HEK293 (cell line): ENCODE results near the gene P4HA1.

Experiments used
- CTCF ChIA-PET: fragments of 350-600 bp; formaldehyde crosslinking; extraction: SDS; loops from one replicate; lab custom pipeline; 2021; ENCODE audit warnings: antibody characterized with exemption; lab: Yijun Ruan, JAX
- POLR2A ChIA-PET: fragments of 300-600 bp; formaldehyde crosslinking; extraction: SDS; loops from one replicate; lab custom pipeline; 2020; ENCODE audit warnings: antibody characterized with exemption, inconsistent platforms; lab: Yijun Ruan, JAX
- H3K27ac ChIP-seq: fragments of 200-500 bp; sonication (Bioruptor generic); 2 replicates; pipeline ENCODE4 v1.5.1; 2014; ENCODE audit warnings: low read depth, low read length, control low read depth, inconsistent platforms; ENCODE audit errors: extremely low read depth
- H3K36me3 ChIP-seq, 2 experiments: fragments of 200-500 bp in 1 of 2; sonication (Bioruptor generic) in 1 of 2; 1 replicate in 1 of 2; 2 replicates in 1 of 2; pipeline ENCODE4 v1.5.1; 2014 to 2017; ENCODE audit warnings: inconsistent platforms in 2 of 2, low read length in 2 of 2; ENCODE audit not compliant: control insufficient read depth in 2 of 2, insufficient read depth in 1 of 2
- H3K4me1 ChIP-seq: fragments of 200-500 bp; sonication (Bioruptor generic); 2 replicates; pipeline ENCODE4 v1.5.1; 2014; ENCODE audit warnings: mild to moderate bottlenecking, low read length, inconsistent platforms; ENCODE audit not compliant: control insufficient read depth, insufficient read depth
- H3K4me3 ChIP-seq: 2 replicates; pipeline ENCODE4 v1.5.1; 2011; ENCODE audit warnings: low read depth, mild to moderate bottlenecking, control low read depth, low read length, moderate library complexity
- H3K9me3 ChIP-seq: fragments of 200-500 bp; sonication (Bioruptor generic); 2 replicates; pipeline ENCODE4 v1.5.1; 2014; ENCODE audit warnings: low read depth, low read length, inconsistent platforms; ENCODE audit not compliant: control insufficient read depth, insufficient read depth
- GFI1B ChIP-seq: fragments of 450-650 bp; formaldehyde crosslinking; IDR thresholded peaks from 2 replicates; pipeline ENCODE4 v1.5.1; 2016; ENCODE audit warnings: missing biosample characterization, missing genetic modification characterization
- GLIS2 ChIP-seq: fragments of 450-650 bp; formaldehyde crosslinking; IDR thresholded peaks from 2 replicates; pipeline ENCODE4 v1.5.1; 2016; ENCODE audit warnings: missing biosample characterization, missing genetic modification characterization
- HOXA7 ChIP-seq: sonication (generic); formaldehyde crosslinking; IDR thresholded peaks from 2 replicates; pipeline ENCODE4 v1.8.1; 2022; ENCODE audit warnings: missing genetic modification reagents, borderline replicate concordance
- ZBTB21 ChIP-seq: fragments of 450-650 bp; formaldehyde crosslinking; IDR thresholded peaks from 2 replicates; pipeline ENCODE4 v1.5.1; 2017; ENCODE audit warnings: missing biosample characterization, missing genetic modification characterization
- ZFHX2 ChIP-seq: fragments of 450-650 bp; formaldehyde crosslinking; conservative IDR thresholded peaks from 2 replicates; pipeline ENCODE4 v1.5.1; 2016; ENCODE audit warnings: missing biosample characterization, missing genetic modification characterization
- ZIC2 ChIP-seq: fragments of 450-650 bp; formaldehyde crosslinking; IDR thresholded peaks from 2 replicates; pipeline ENCODE4 v1.5.1; 2016; ENCODE audit warnings: missing biosample characterization, missing genetic modification characterization
- ZNF112 ChIP-seq: fragments of 450-650 bp; formaldehyde crosslinking; IDR thresholded peaks from 2 replicates; pipeline ENCODE4 v1.5.0; 2017; ENCODE audit warnings: missing biosample characterization, missing genetic modification characterization
- ZNF132 ChIP-seq: fragments of 450-650 bp; formaldehyde crosslinking; IDR thresholded peaks from 2 replicates; pipeline ENCODE4 v1.5.1; 2017; ENCODE audit warnings: missing biosample characterization, missing genetic modification characterization, borderline replicate concordance
- ZNF146 ChIP-seq: fragments of 450-650 bp; formaldehyde crosslinking; IDR thresholded peaks from 2 replicates; pipeline ENCODE4 v1.5.1; 2016; ENCODE audit warnings: missing biosample characterization, missing genetic modification characterization
- ZNF2 ChIP-seq: fragments of 450-650 bp; formaldehyde crosslinking; IDR thresholded peaks from 2 replicates; pipeline ENCODE4 v1.5.1; 2016; ENCODE audit warnings: missing biosample characterization, missing genetic modification characterization
- ZNF221 ChIP-seq: fragments of 450-650 bp; formaldehyde crosslinking; IDR thresholded peaks from 2 replicates; pipeline ENCODE4 v1.5.1; 2017; ENCODE audit warnings: missing biosample characterization, missing genetic modification characterization, borderline replicate concordance
- ZNF248 ChIP-seq: fragments of 450-650 bp; formaldehyde crosslinking; IDR thresholded peaks from 2 replicates; pipeline ENCODE4 v1.5.1; 2017; ENCODE audit warnings: missing biosample characterization, missing genetic modification characterization
- ZNF324 ChIP-seq: fragments of 450-650 bp; formaldehyde crosslinking; IDR thresholded peaks from 2 replicates; pipeline ENCODE4 v1.5.1; 2016; ENCODE audit warnings: missing biosample characterization, missing genetic modification characterization
- ZNF394 ChIP-seq: fragments of 450-650 bp; formaldehyde crosslinking; IDR thresholded peaks from 2 replicates; pipeline ENCODE4 v1.5.1; 2016; ENCODE audit warnings: missing biosample characterization, missing genetic modification characterization, mild to moderate bottlenecking, moderate library complexity, borderline replicate concordance
- ZNF473 ChIP-seq: fragments of 450-650 bp; formaldehyde crosslinking; IDR thresholded peaks from 2 replicates; pipeline ENCODE4 v1.5.1; 2017; ENCODE audit warnings: missing biosample characterization, missing genetic modification characterization
- ZNF48 ChIP-seq: fragments of 450-650 bp; formaldehyde crosslinking; IDR thresholded peaks from 2 replicates; pipeline ENCODE4 v1.5.1; 2016; ENCODE audit warnings: missing biosample characterization, missing genetic modification characterization
- ZNF530 ChIP-seq: fragments of 450-650 bp; formaldehyde crosslinking; IDR thresholded peaks from 2 replicates; pipeline ENCODE4 v1.5.1; 2016; ENCODE audit warnings: low read depth, missing biosample characterization, missing genetic modification characterization
- ZNF561 ChIP-seq: fragments of 450-650 bp; IDR thresholded peaks from 2 replicates; pipeline ENCODE4 v1.5.1; 2018; ENCODE audit warnings: missing biosample characterization, missing genetic modification characterization, borderline replicate concordance
- ZNF610 ChIP-seq: fragments of 450-650 bp; formaldehyde crosslinking; IDR thresholded peaks from 2 replicates; pipeline ENCODE4 v1.5.1; 2016; ENCODE audit warnings: missing biosample characterization, missing genetic modification characterization, borderline replicate concordance
- ZNF664 ChIP-seq: fragments of 450-650 bp; formaldehyde crosslinking; IDR thresholded peaks from 2 replicates; pipeline ENCODE4 v1.5.1; 2016; ENCODE audit warnings: missing biosample characterization, missing genetic modification characterization
- ZNF707 ChIP-seq: fragments of 450-650 bp; formaldehyde crosslinking; IDR thresholded peaks from 2 replicates; pipeline ENCODE4 v1.5.1; 2016; ENCODE audit warnings: missing biosample characterization, missing genetic modification characterization
- ZNF76 ChIP-seq: fragments of 450-650 bp; formaldehyde crosslinking; IDR thresholded peaks from 2 replicates; pipeline ENCODE4; 2016; ENCODE audit warnings: low read depth, missing biosample characterization, missing genetic modification characterization, borderline replicate concordance
- ZNF777 ChIP-seq: fragments of 450-650 bp; formaldehyde crosslinking; IDR thresholded peaks from 2 replicates; pipeline ENCODE4 v1.5.1; 2017; ENCODE audit warnings: missing biosample characterization, missing genetic modification characterization, borderline replicate concordance
- ZSCAN30 ChIP-seq: fragments of 450-650 bp; IDR thresholded peaks from 2 replicates; pipeline ENCODE4 v1.5.1; 2018; ENCODE audit warnings: missing biosample characterization, mild to moderate bottlenecking, missing genetic modification characterization, moderate library complexity
- TF ChIP-seq, protein P1 (sequence below): fragments of 450-650 bp; IDR thresholded peaks from 2 replicates; pipeline ENCODE4 v1.5.1; 2018; ENCODE audit warnings: missing biosample characterization, missing genetic modification characterization
- TF ChIP-seq, protein P2 (sequence below): fragments of 450-650 bp; formaldehyde crosslinking; IDR thresholded peaks from 2 replicates; pipeline ENCODE4 v1.5.1; 2016; ENCODE audit warnings: missing biosample characterization, missing genetic modification characterization
- TF ChIP-seq, protein P3 (sequence below): IDR thresholded peaks from 2 replicates; pipeline ENCODE4 v1.6.1; 2011; ENCODE audit warnings: mild to moderate bottlenecking, low read depth, low read length, borderline replicate concordance
- TF ChIP-seq, protein P4 (sequence below): fragments of 450-650 bp; formaldehyde crosslinking; IDR thresholded peaks from 2 replicates; pipeline ENCODE4 v1.5.1; 2017; ENCODE audit warnings: missing biosample characterization, missing genetic modification characterization
- TF ChIP-seq, protein P5 (sequence below): fragments of 450-650 bp; formaldehyde crosslinking; IDR thresholded peaks from 2 replicates; pipeline ENCODE4 v1.5.1; 2016; ENCODE audit warnings: missing biosample characterization, missing genetic modification characterization

Gene P4HA1

DNA sequence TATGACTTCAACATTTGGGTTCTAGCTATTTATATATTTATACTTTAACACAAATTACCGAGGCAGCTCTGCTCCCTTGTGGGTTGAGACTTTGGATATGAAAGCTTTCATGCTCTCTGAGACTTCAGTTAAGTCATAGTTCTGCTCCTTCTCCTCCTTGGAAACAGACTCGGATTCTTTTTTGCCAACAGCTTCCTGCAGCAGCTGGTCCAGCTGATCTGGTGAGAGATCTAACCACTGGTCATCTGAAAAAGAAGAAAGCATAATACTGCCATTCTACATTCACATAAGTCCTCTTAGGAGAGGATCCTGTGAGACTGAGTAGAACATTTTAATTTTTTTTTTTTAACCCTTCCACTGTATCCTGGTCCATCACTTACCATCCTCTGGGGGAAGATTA lies 42.6 kb upstream of the P4HA1 start (continued):
- TF ChIP-seq ZNF530 (no peak), ZNF324 (no peak), ZBTB21 (tag by site-specific recombination) (no peak), ZSCAN30 (tag by site-specific recombination) (no peak), ZNF561 (tag by site-specific recombination) (no peak)
- TF ChIP-seq, protein P1, sequence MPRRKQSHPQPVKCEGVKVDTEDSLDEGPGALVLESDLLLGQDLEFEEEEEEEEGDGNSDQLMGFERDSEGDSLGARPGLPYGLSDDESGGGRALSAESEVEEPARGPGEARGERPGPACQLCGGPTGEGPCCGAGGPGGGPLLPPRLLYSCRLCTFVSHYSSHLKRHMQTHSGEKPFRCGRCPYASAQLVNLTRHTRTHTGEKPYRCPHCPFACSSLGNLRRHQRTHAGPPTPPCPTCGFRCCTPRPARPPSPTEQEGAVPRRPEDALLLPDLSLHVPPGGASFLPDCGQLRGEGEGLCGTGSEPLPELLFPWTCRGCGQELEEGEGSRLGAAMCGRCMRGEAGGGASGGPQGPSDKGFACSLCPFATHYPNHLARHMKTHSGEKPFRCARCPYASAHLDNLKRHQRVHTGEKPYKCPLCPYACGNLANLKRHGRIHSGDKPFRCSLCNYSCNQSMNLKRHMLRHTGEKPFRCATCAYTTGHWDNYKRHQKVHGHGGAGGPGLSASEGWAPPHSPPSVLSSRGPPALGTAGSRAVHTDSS (tag by site-specific recombination), result no peak

DNA sequence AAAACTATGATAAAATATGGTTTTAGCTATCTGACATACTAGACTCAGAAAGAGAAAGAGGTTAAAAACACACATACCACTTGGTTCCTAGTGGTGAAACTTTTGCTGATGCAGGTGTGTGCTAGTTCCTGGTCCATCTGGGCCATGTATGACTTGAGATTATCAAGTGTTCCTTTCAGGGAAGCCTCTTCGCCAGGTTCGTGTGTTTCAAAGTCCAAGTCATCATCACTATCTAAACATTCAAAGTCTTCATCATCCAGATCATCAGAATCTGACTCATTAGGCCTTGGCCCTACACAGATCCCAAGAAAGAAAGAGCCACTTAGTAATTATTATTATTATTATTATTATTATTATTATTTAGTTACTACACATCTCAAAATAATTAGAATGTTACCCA lies 40.0 kb upstream of the P4HA1 start:
- Histone ChIP-seq H3K4me3 (no peak overlapping the region), H3K4me1 (0 out of 2 replicates have a peak, but pooled peaks cover 1% of the 10 kb centered on the region), H3K9me3 (no peaks in the 10 kb centered on the region), H3K27ac (no peak overlapping the region), H3K36me3 (peaks cover 59 to 79% of the 10 kb centered on the region in 2 experiments)
- ChIA-PET POLR2A (no interaction called here), CTCF (interaction anchor here (0.6 to 2.2 kb wide), 3 partner anchors 8 to 25 kb away, joined by 3 to 10 read pairs (median 3); no protein-coding TSS in a partner anchor)
- TF ChIP-seq GLIS2 (tag by site-specific recombination), result no peak
- TF ChIP-seq ZNF2 (tag by site-specific recombination), result no peak
- TF ChIP-seq ZNF473 (tag by site-specific recombination), result no peak
- TF ChIP-seq ZNF48 (tag by site-specific recombination), result no peak
- TF ChIP-seq ZNF610 (tag by site-specific recombination), result no peak
- TF ChIP-seq, protein P2, sequence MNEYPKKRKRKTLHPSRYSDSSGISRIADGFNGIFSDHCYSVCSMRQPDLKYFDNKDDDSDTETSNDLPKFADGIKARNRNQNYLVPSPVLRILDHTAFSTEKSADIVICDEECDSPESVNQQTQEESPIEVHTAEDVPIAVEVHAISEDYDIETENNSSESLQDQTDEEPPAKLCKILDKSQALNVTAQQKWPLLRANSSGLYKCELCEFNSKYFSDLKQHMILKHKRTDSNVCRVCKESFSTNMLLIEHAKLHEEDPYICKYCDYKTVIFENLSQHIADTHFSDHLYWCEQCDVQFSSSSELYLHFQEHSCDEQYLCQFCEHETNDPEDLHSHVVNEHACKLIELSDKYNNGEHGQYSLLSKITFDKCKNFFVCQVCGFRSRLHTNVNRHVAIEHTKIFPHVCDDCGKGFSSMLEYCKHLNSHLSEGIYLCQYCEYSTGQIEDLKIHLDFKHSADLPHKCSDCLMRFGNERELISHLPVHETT, result no peak
- TF ChIP-seq ZNF132 (tag by site-specific recombination), result no peak
- TF ChIP-seq ZNF221 (tag by site-specific recombination), result no peak
- TF ChIP-seq ZNF76 (tag by site-specific recombination), result no peak
- TF ChIP-seq, protein P3, sequence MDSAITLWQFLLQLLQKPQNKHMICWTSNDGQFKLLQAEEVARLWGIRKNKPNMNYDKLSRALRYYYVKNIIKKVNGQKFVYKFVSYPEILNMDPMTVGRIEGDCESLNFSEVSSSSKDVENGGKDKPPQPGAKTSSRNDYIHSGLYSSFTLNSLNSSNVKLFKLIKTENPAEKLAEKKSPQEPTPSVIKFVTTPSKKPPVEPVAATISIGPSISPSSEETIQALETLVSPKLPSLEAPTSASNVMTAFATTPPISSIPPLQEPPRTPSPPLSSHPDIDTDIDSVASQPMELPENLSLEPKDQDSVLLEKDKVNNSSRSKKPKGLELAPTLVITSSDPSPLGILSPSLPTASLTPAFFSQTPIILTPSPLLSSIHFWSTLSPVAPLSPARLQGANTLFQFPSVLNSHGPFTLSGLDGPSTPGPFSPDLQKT, result no peak

DNA sequence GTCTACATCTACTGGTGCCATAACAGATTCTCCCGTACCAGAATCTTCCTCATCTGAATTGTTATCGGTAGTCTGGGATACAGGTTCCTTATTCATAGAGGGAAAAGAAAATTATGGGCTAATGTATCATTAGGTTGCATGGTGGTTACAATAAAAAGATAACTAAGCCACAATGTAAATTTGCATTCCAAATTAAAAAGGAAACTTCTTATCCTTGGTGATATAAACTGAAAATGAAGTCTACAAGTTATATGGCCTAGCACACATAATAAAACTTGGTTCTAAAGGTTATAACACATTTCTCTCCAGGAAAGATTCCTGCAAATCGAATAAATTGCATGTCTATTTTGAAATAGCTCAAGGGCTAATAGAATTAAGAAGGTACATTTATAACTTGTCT lies 38.1 kb upstream of the P4HA1 start:
- Histone ChIP-seq H3K36me3 (peaks cover 53 to 81% of the 10 kb centered on the region in 2 experiments), H3K9me3 (no peaks in the 10 kb centered on the region), H3K4me3 (no peak overlapping the region), H3K27ac (no peak overlapping the region), H3K4me1 (0 out of 2 replicates have a peak, but pooled peaks cover 3% of the 10 kb centered on the region)
- ChIA-PET POLR2A (no interaction called here), CTCF (interaction anchor here (1.5 to 2.2 kb wide), 2 partner anchors 24 to 38 kb away, joined by 4 to 10 read pairs; partner anchors contain the start of gene P4HA1)
- TF ChIP-seq HOXA7 (CRISPR knock-in tag) (no peak), ZNF146 (no peak), ZNF530 (no peak), ZNF707 (tag by site-specific recombination) (no peak), ZNF76 (tag by site-specific recombination) (no peak), ZNF112 (no peak), GFI1B (tag by site-specific recombination) (no peak), ZNF777 (tag by site-specific recombination) (no peak), ZIC2 (tag by site-specific recombination) (no peak), ZFHX2 (tag by site-specific recombination) (no peak), ZNF664 (tag by site-specific recombination) (no peak), ZNF248 (tag by site-specific recombination) (no peak), ZNF394 (tag by site-specific recombination) (no peak)
- TF ChIP-seq, protein P4, sequence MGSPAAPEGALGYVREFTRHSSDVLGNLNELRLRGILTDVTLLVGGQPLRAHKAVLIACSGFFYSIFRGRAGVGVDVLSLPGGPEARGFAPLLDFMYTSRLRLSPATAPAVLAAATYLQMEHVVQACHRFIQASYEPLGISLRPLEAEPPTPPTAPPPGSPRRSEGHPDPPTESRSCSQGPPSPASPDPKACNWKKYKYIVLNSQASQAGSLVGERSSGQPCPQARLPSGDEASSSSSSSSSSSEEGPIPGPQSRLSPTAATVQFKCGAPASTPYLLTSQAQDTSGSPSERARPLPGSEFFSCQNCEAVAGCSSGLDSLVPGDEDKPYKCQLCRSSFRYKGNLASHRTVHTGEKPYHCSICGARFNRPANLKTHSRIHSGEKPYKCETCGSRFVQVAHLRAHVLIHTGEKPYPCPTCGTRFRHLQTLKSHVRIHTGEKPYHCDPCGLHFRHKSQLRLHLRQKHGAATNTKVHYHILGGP (tag by site-specific recombination), result no peak
- TF ChIP-seq, protein P5, sequence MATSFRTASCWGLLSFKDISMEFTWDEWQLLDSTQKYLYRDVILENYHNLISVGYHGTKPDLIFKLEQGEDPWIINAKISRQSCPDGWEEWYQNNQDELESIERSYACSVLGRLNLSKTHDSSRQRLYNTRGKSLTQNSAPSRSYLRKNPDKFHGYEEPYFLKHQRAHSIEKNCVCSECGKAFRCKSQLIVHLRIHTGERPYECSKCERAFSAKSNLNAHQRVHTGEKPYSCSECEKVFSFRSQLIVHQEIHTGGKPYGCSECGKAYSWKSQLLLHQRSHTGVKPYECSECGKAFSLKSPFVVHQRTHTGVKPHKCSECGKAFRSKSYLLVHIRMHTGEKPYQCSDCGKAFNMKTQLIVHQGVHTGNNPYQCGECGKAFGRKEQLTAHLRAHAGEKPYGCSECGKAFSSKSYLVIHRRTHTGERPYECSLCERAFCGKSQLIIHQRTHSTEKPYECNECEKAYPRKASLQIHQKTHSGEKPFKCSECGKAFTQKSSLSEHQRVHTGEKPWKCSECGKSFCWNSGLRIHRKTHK (tag by site-specific recombination), result no peak
